SK-N-SH treated with all-trans-retinoic acid at 6 μM for 48 hours (cell line): ENCODE data around the gene ZSWIM5.

Source experiments
- CREB5 ChIP-seq: fragments of 250-450 bp; sonication (Bioruptor Pico); IDR thresholded peaks from 2 replicates; pipeline ENCODE4 v1.5.1; 2020; ENCODE audit warnings: low read depth, mild to moderate bottlenecking, moderate library complexity
- PATZ1 ChIP-seq: fragments of 250-450 bp; sonication (Bioruptor Pico); IDR thresholded peaks from 2 replicates; pipeline ENCODE4 v1.8.0; 2020; ENCODE audit warnings: mild to moderate bottlenecking, moderate library complexity, borderline replicate concordance
- RARB ChIP-seq: fragments of 250-450 bp; sonication (Bioruptor Pico); IDR thresholded peaks from 2 replicates; pipeline ENCODE4 v1.8.0; 2021; ENCODE audit warnings: mild to moderate bottlenecking, moderate library complexity
- ZFP3 ChIP-seq: fragments of 250-450 bp; sonication (Bioruptor Pico); IDR thresholded peaks from 2 replicates; pipeline ENCODE4 v1.5.0; 2020; ENCODE audit warnings: mild to moderate bottlenecking, moderate library complexity

GRCh38 chr1:45225598-45225997 is 19.2 kb upstream of the ZSWIM5 start:
- TF ChIP-seq PATZ1 (CRISPR knock-in tag) (no peak), RARB (no peak), ZFP3 (no peak), CREB5 (CRISPR knock-in tag) (no peak)
